Activated CD4-positive, alpha-beta T cell treated with anti-CD3 and anti-CD28 coated beads, Interleukin-2, amount 10 ng/mL, durations not matched to agents 24 days and 14 days (primary cell): ENCODE measurements around the gene ARID5B. TPM values are rescaled to one million over a fixed set of nuclear protein-coding genes. Genes with fewer than 3 reads are reported as not detected.

ENCODE experiments used
- DNase-seq: peaks from one replicate; pipeline ENCODE4 v3.0.0; 2022
- H3K27ac Mint-ChIP-seq: one replicate; pipeline ENCODE4 v1.8.0; 2022; ENCODE audit warnings: mild to moderate bottlenecking, mixed read lengths
- H3K27me3 Mint-ChIP-seq: one replicate; pipeline ENCODE4 v1.8.0; 2022; ENCODE audit warnings: mixed read lengths
- H3K36me3 Mint-ChIP-seq: one replicate; pipeline ENCODE4 v1.8.0; 2022; ENCODE audit warnings: low read depth, mild to moderate bottlenecking, mixed read lengths
- H3K4me1 Mint-ChIP-seq: one replicate; pipeline ENCODE4 v1.8.0; 2021; ENCODE audit warnings: mixed read lengths
- H3K4me3 Mint-ChIP-seq: one replicate; pipeline ENCODE4 v1.8.0; 2022; ENCODE audit warnings: mild to moderate bottlenecking, moderate library complexity, mixed read lengths
- H3K9me3 Mint-ChIP-seq: one replicate; pipeline ENCODE4 v1.8.0; 2021; ENCODE audit warnings: mixed read lengths
- intact Hi-C: fragments of 100-400 bp; cut with micrococcal nuclease; formaldehyde crosslinking; loops from one replicate; pipeline ENCODE4 v1.15.1; 2023
- total RNA-seq: library from RNA; stranded (reverse); gene quantifications from 2 replicates; pipeline ENCODE4 v1.2.3, GENCODE V29; 2022

The ARID5B gene
- total RNA-seq, 1 donor from 2014 or later = 58.2 TPM

DNA sequence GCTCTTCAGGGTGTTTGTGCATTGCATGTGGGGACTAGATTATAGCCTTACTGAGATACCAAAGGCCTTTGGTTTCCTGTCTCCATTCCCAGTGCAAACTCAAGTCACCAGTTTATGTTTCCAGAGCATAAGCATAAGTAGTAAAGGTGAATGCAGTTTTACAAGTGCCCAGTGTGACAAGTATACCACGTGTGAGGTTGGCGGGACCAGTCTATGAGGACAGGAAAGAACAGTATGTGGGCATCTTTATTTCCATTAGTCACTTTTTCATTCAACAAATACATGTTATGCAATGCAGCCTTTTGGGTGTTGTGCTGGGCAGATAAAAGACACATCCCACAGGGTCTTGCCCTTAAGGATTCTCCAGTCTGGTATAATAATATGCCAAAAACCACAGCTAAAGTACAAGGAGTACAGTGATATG, 146.5 kb downstream of the ARID5B start:
- Mint-ChIP-seq H3K27me3 (no peaks in the 10 kb centered on the region), H3K9me3 (peaks cover 9% of the 10 kb centered on the region), H3K36me3 (peaks cover 49% of the 10 kb centered on the region), H3K4me3 (peak overlapping the region; percentile 97), H3K4me1 (peaks cover 78% of the 10 kb centered on the region), H3K27ac (peak overlapping the region; percentile 99)
- peak; percentile 82 for DNase-seq
- intact Hi-C loops = loop anchor here (1.0 to 10.0 kb wide), 8 partner anchors 56 to 763 kb away; no protein-coding TSS in a partner anchor

DNA sequence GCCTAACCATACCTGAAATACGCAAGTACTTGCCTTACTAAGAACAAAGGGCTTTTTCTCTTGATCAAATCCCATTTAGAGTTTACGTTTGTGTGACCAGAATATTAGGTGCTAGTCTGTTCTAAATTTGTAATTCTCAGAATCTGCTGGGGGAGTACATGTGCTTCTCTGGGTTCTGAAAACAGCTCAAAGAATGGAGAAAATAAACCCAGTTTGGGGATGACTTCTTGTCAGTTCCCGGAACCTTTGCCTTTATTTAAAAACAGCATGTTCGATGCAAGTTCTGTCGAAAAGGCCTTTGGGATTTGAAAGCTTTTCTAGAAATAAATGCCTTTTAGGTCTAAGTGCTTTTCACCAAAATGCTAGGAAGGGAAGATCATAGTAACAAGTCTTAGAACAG, 147.0 kb downstream of the ARID5B start:
- peak overlapping the region; percentile 97 for H3K4me3 Mint-ChIP-seq
- intact Hi-C loops = loop anchor here (1.0 to 10.0 kb wide), 6 partner anchors 56 to 589 kb away; no protein-coding TSS in a partner anchor
- peaks cover 50% of the 10 kb centered on the region for H3K36me3 Mint-ChIP-seq
- no peaks in the 10 kb centered on the region for H3K27me3 Mint-ChIP-seq
- peak overlapping the region; percentile 99 for H3K27ac Mint-ChIP-seq
- peak; percentile 77 for DNase-seq
- H3K4me1 Mint-ChIP-seq = peaks cover 78% of the 10 kb centered on the region
- H3K9me3 Mint-ChIP-seq = peaks cover 13% of the 10 kb centered on the region

DNA sequence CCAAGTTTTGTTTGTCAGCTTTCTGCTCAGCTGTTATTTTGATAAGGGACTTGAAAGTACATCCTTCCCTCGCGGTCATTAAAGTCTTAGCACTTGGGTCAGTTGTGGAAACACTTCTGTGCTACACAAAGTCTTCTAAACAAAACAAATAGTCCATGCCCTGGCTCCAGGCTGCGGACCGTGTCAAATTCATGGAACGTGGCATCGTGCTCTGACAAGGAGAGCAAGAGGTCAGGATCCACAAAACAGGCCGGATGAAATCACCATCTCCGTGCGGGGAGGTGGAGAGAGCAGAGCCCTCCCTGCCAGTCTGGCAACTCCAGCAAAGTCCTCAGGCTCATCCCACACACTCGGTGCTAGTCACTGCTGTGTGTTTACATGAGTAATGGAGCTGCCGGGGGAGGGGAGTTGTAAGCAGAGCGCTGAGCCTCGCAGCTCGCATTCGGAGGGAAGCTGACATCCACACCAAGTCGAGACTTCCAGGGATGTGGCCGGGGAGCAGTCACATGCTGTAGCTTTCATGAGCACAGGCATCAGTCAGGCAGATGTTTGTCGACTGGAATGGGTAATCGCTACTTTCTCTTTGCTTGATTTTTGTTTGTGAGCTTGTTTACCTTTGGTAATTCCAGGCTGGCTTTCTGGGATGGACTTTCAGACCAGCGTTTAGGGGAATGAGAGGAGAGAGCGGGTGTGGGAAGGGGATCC, 147.6 kb downstream of the ARID5B start:
- DNase-seq = peak; percentile 90
- Mint-ChIP-seq H3K27me3 (no peaks in the 10 kb centered on the region), H3K4me3 (peak overlapping the region; percentile 97), H3K36me3 (peaks cover 53% of the 10 kb centered on the region), H3K27ac (peak overlapping the region; percentile 99), H3K9me3 (peaks cover 13% of the 10 kb centered on the region), H3K4me1 (peaks cover 78% of the 10 kb centered on the region)
- intact Hi-C loops = loop anchor here (1.0 to 10.0 kb wide), 6 partner anchors 57 to 588 kb away; no protein-coding TSS in a partner anchor

- peaks cover 13% of the 10 kb centered on the region for H3K9me3 Mint-ChIP-seq
Observed at GRCh38 chr10:62049624-62050345, 148.3 kb downstream of the ARID5B start.

GRCh38 chr10:62050346-62050892, 148.9 kb downstream of the ARID5B start:
- peak overlapping the region; percentile 97 for H3K4me3 Mint-ChIP-seq
- H3K4me1 Mint-ChIP-seq = peaks cover 79% of the 10 kb centered on the region
- no peaks in the 10 kb centered on the region for H3K27me3 Mint-ChIP-seq
- peaks cover 13% of the 10 kb centered on the region for H3K9me3 Mint-ChIP-seq
- peak; percentile 77 for DNase-seq
- peak overlapping the region; percentile 99 for H3K27ac Mint-ChIP-seq
- intact Hi-C loops = loop anchor here (2.0 to 10.0 kb wide), 4 partner anchors 32 to 1214 kb away; no protein-coding TSS in a partner anchor
- peaks cover 63% of the 10 kb centered on the region for H3K36me3 Mint-ChIP-seq

More at GRCh38 chr10:62049624-62050345, 148.3 kb downstream of the ARID5B start:
- no peak for DNase-seq
- peaks cover 78% of the 10 kb centered on the region for H3K4me1 Mint-ChIP-seq
- peak overlapping the region; percentile 97 for H3K4me3 Mint-ChIP-seq
- intact Hi-C loops = loop anchor here (2.0 to 10.0 kb wide), 7 partner anchors 33 to 1215 kb away; no protein-coding TSS in a partner anchor
- peak overlapping the region; percentile 99 for H3K27ac Mint-ChIP-seq
- peaks cover 58% of the 10 kb centered on the region for H3K36me3 Mint-ChIP-seq
- no peaks in the 10 kb centered on the region for H3K27me3 Mint-ChIP-seq

DNA sequence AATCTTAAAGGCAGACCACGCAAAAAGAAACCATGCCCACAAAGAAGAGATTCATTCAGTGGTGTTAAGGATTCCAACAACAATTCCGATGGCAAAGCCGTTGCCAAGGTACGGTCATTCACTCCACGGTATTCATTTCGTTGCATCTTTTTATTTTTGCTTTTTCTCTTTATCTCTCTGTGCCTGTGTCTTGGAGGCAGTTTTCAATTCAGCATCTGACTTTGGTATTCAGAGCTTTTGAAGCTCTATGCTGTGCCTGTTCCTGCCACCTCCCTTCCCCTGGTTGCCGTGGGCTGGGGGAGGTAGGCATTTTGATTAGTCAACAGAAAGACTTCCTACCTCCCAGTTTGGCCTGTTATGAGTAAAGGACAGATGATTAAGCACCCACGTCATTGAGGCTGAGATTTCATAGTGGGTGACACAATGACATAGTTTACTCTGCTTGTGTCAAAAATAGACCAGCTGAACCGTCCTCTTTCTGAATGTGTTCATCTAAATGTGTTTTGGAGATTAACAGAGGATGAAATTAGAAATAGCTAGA, 149.5 kb downstream of the ARID5B start:
- intact Hi-C loops = loop anchor here (1.0 to 10.0 kb wide), 8 partner anchors 11 to 1214 kb away; partner anchors contain the start of gene EGR2
- H3K4me3 Mint-ChIP-seq = peak overlapping the region; percentile 97
- H3K9me3 Mint-ChIP-seq = peaks cover 10% of the 10 kb centered on the region
- peak overlapping the region; percentile 99 for H3K27ac Mint-ChIP-seq
- H3K36me3 Mint-ChIP-seq = peaks cover 64% of the 10 kb centered on the region
- peaks cover 79% of the 10 kb centered on the region for H3K4me1 Mint-ChIP-seq
- no peaks in the 10 kb centered on the region for H3K27me3 Mint-ChIP-seq
- DNase-seq = peak; percentile 93

DNA sequence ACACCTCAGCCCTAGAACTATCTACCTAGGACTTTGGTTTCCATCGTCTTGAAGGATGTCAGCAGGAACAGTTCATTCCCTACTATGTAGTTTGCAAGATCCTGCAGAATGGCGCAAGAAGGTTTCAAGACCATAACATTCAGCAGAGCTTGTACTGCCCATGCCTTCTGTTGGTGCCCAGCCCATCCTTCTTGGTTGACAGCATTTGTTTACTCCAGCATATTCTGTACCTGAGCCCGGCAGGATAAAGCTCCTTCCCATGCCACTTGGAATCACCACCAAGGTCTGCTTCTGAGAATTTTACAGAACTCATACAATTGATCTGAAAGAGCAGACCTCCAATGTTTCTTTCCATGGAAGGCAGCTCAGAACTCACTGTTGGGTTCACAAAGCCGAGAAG, 150.8 kb downstream of the ARID5B start:
- Mint-ChIP-seq H3K9me3 (peaks cover 10% of the 10 kb centered on the region), H3K4me1 (peaks cover 78% of the 10 kb centered on the region), H3K27ac (peak overlapping the region; percentile 85), H3K27me3 (no peaks in the 10 kb centered on the region), H3K36me3 (peaks cover 77% of the 10 kb centered on the region), H3K4me3 (peak overlapping the region; percentile 97)
- DNase-seq = no peak
- intact Hi-C loops = loop anchor here (10.0 kb wide), 2 partner anchors 683 to 1213 kb away; no protein-coding TSS in a partner anchor

DNA sequence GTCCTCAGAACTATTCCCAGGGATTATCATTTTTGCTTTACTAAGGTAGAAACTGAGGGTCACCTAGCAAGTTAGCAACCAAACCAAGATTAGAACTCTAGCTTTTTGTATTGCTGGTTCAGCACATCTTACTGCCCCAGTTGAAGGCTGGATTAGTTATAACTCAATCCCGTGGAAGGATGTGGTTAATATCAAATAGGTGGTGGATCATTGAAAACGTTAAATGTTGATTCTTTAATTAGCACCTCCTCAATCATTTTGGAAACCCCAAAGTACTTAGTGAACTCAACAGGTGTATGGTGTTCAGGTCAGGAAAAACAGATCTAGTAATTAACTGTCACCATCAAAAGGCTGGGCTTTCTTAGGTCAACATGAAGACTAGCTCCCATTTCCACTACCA, 152.4 kb downstream of the ARID5B start:
- Mint-ChIP-seq H3K27ac (peak overlapping the region; percentile 89), H3K4me3 (peak overlapping the region; percentile 97), H3K27me3 (no peaks in the 10 kb centered on the region), H3K4me1 (peaks cover 75% of the 10 kb centered on the region), H3K36me3 (peaks cover 92% of the 10 kb centered on the region), H3K9me3 (peaks cover 10% of the 10 kb centered on the region)
- DNase-seq = no peak
- intact Hi-C loops = loop anchor here (10.0 kb wide), 2 partner anchors 681 to 1211 kb away; no protein-coding TSS in a partner anchor

GRCh38 chr10:62054408-62054807, 152.9 kb downstream of the ARID5B start:
- peaks cover 95% of the 10 kb centered on the region for H3K36me3 Mint-ChIP-seq
- no peaks in the 10 kb centered on the region for H3K27me3 Mint-ChIP-seq
- intact Hi-C loops = loop anchor here (10.0 kb wide), 2 partner anchors 680 to 1210 kb away; no protein-coding TSS in a partner anchor
- peak; percentile 75 for DNase-seq
- peak overlapping the region; percentile 89 for H3K27ac Mint-ChIP-seq
- H3K4me1 Mint-ChIP-seq = peaks cover 76% of the 10 kb centered on the region
- H3K9me3 Mint-ChIP-seq = peaks cover 10% of the 10 kb centered on the region
- H3K4me3 Mint-ChIP-seq = peak overlapping the region; percentile 97

DNA sequence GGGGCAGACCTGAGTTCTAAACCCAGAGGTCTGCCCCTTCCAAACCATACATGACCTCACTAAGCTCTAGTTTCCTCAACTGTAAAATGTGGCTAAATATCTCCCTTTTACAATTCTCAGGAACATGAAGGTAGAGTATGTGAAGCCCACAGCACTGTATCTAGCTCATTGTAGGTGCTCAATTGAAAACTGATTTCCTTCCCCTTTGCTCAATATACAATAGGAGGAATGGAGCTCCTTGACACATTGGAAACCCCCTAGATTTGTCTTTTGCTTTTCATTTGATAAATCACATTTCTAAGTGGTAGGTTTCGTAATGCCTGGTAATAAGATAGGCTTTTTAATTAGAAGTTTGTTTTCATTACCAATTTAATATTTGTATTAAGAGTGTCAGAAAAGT, 153.3 kb downstream of the ARID5B start:
- intact Hi-C loops = loop anchor here (10.0 kb wide), 2 partner anchors 680 to 1210 kb away; no protein-coding TSS in a partner anchor
- peaks cover 95% of the 10 kb centered on the region for H3K36me3 Mint-ChIP-seq
- peak overlapping the region; percentile 97 for H3K4me3 Mint-ChIP-seq
- DNase-seq = no peak
- peaks cover 79% of the 10 kb centered on the region for H3K4me1 Mint-ChIP-seq
- H3K27ac Mint-ChIP-seq = peak overlapping the region; percentile 89
- no peaks in the 10 kb centered on the region for H3K27me3 Mint-ChIP-seq
- H3K9me3 Mint-ChIP-seq = peaks cover 10% of the 10 kb centered on the region

DNA sequence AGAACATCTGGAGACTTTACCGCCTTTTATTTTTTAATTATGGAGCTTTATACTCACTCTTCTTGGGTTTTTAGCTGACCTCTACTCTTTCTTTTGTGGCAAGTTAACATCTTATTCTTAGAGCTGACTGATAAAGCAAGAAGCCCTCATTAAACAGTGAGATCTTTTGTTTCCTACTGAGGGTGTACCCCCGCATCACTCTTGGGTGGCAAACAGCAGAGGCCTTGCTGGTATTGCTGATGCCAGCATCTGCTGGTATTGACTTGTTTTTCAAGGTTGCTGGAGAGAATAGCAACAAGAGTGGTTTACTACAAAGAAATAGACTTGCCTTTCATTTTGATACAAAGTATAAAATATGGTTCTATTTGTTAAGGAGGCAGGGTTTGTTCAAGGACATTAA, 154.7 kb downstream of the ARID5B start:
- no peaks in the 10 kb centered on the region for H3K27me3 Mint-ChIP-seq
- H3K9me3 Mint-ChIP-seq = peaks cover 18% of the 10 kb centered on the region
- peaks cover 84% of the 10 kb centered on the region for H3K4me1 Mint-ChIP-seq
- peak overlapping the region; percentile 97 for H3K4me3 Mint-ChIP-seq
- DNase-seq = no peak
- intact Hi-C loops = loop anchor here (10.0 kb wide), 2 partner anchors 679 to 1209 kb away; no protein-coding TSS in a partner anchor
- H3K36me3 Mint-ChIP-seq = peaks cover 98% of the 10 kb centered on the region
- H3K27ac Mint-ChIP-seq = peak overlapping the region; percentile 89

GRCh38 chr10:62056698-62057097, 155.2 kb downstream of the ARID5B start:
- peaks cover 99% of the 10 kb centered on the region for H3K36me3 Mint-ChIP-seq
- intact Hi-C loops = loop anchor here (10.0 kb wide), 2 partner anchors 678 to 1208 kb away; no protein-coding TSS in a partner anchor
- peaks cover 21% of the 10 kb centered on the region for H3K9me3 Mint-ChIP-seq
- H3K27ac Mint-ChIP-seq = peak overlapping the region; percentile 89
- no peaks in the 10 kb centered on the region for H3K27me3 Mint-ChIP-seq
- peaks cover 85% of the 10 kb centered on the region for H3K4me1 Mint-ChIP-seq
- DNase-seq = no peak
- H3K4me3 Mint-ChIP-seq = peak overlapping the region; percentile 97

GRCh38 chr10:62057359-62057758, 155.9 kb downstream of the ARID5B start:
- H3K27ac Mint-ChIP-seq = no peak overlapping the region

More at GRCh38 chr10:62057359-62057758, 155.9 kb downstream of the ARID5B start:
- Mint-ChIP-seq H3K27me3 (no peaks in the 10 kb centered on the region), H3K9me3 (peaks cover 26% of the 10 kb centered on the region), H3K36me3 (peaks cover 98% of the 10 kb centered on the region), H3K4me1 (peaks cover 88% of the 10 kb centered on the region), H3K4me3 (peak overlapping the region; percentile 62)
- no peak for DNase-seq
- intact Hi-C loops = loop anchor here (10.0 kb wide), 2 partner anchors 677 to 1207 kb away; no protein-coding TSS in a partner anchor
